NCI-H526 treated with DMSO at 0.1 percent for 48 hours (cell line): ENCODE results near the gene NFASC.

Source experiments
- DNase-seq: peaks from one replicate; lab custom pipeline; 2025; lab: John Stamatoyannopoulos, UW

The NFASC gene

GRCh38 chr1:205009670-205010069 lies 139.0 kb downstream of the NFASC start:
- no peak for DNase-seq

GRCh38 chr1:205012391-205013140 lies 141.9 kb downstream of the NFASC start:
- DNase-seq: no peak

GRCh38 chr1:205013683-205014367 lies 143.2 kb downstream of the NFASC start:
- DNase-seq: no peak

- no peak for DNase-seq
Measured at GRCh38 chr1:205014783-205015182, 144.1 kb downstream of the NFASC start.

- DNase-seq: no peak
Measured at GRCh38 chr1:205015241-205015640, 144.6 kb downstream of the NFASC start.

GRCh38 chr1:205016075-205016474 lies 145.4 kb downstream of the NFASC start:
- DNase-seq: no peak

- no peak for DNase-seq
Measured at GRCh38 chr1:205016584-205016983, 145.9 kb downstream of the NFASC start.

GRCh38 chr1:205017001-205017400 lies 146.3 kb downstream of the NFASC start:
- no peak for DNase-seq

GRCh38 chr1:205017766-205018165 lies 147.1 kb downstream of the NFASC start:
- no peak for DNase-seq

GRCh38 chr1:205018381-205018780 lies 147.7 kb downstream of the NFASC start:
- no peak for DNase-seq

- no peak for DNase-seq
Measured at GRCh38 chr1:205020466-205020865, 149.8 kb downstream of the NFASC start.

GRCh38 chr1:205024679-205025078 lies 154.0 kb downstream of the NFASC start:
- DNase-seq: no peak

- DNase-seq: no peak
Measured at GRCh38 chr1:205025239-205025638, 154.6 kb downstream of the NFASC start.

- no peak for DNase-seq
Measured at GRCh38 chr1:205026181-205026580, 155.5 kb downstream of the NFASC start.

- DNase-seq: no peak
Measured at GRCh38 chr1:205028390-205028789, 157.7 kb downstream of the NFASC start.

- no peak for DNase-seq
Measured at GRCh38 chr1:205028924-205029323, 158.3 kb downstream of the NFASC start.

GRCh38 chr1:205030241-205030640 lies 159.6 kb downstream of the NFASC start:
- no peak for DNase-seq

- DNase-seq: no peak
Measured at GRCh38 chr1:205030896-205031295, 160.2 kb downstream of the NFASC start.

GRCh38 chr1:205032508-205032907 lies 161.8 kb downstream of the NFASC start:
- DNase-seq: no peak

- DNase-seq: no peak
Measured at GRCh38 chr1:205037539-205037938, 166.9 kb downstream of the NFASC start.

- no peak for DNase-seq
Measured at GRCh38 chr1:205038132-205038786, 167.6 kb downstream of the NFASC start.

GRCh38 chr1:205041001-205041715 lies 170.5 kb downstream of the NFASC start:
- no peak for DNase-seq
